Anterior cingulate cortex (tissue), 58 donors: Measurements from ENCODE around the gene TBL1XR1.
"Not testable (repeated sequence)": the region's sequence is repeated elsewhere in the genome, so short reads cannot be mapped to it uniquely, and the experiment has no call there.

Experiments used
- DNase-seq, 58 donors: peaks; one replicate each; lab custom pipeline; 2025; lab: John Stamatoyannopoulos, UW

The TBL1XR1 gene

GRCh38 chr3:177146646-177147045 is 50.6 kb downstream of the TBL1XR1 start:
- DNase-seq: no peak

- no peak for DNase-seq
Measured at GRCh38 chr3:177145954-177146353, 51.3 kb downstream of the TBL1XR1 start.

DNA sequence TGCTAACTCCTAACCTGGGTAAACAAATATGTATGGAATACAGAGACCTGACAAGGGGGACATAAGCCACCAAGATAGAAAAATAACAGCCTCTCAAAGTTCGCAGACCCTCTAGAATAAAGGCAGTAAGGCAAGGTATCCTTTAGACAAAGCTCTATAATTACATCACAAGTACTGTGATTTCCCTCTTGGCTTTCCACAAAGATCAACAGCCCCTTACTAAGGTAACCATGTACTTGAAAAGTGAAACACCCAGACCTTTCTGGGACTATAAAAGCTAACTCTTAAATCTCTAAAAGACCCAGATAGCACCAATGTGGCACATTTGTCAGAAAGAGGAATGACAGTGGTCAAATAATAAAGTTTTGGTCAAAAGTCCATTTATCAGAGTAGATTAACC is 51.9 kb downstream of the TBL1XR1 start:
- no peak for DNase-seq

DNA sequence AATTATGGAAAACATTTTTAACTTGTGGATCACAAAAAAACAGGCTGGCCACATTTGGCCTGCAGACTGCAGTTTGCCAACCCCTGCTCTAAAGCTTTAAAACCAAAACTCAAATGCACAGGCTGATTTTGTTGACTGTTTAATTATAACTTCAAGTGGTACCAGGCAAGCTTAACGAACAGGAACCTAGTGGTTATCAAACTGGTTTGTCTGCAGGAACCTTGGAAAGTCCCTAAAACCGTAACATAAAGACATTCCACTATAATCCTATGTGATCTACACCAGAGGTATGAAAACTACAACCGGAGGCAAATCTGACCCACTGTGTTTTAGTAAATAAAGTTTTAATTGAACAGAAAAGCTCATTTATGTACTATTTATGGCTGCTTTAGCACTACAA is 52.4 kb downstream of the TBL1XR1 start:
- no peak for DNase-seq

GRCh38 chr3:177141899-177142646 is 55.2 kb downstream of the TBL1XR1 start:
- DNase-seq: no peak

- no peak for DNase-seq
Measured at GRCh38 chr3:177141471-177141870, 55.8 kb downstream of the TBL1XR1 start.

DNA sequence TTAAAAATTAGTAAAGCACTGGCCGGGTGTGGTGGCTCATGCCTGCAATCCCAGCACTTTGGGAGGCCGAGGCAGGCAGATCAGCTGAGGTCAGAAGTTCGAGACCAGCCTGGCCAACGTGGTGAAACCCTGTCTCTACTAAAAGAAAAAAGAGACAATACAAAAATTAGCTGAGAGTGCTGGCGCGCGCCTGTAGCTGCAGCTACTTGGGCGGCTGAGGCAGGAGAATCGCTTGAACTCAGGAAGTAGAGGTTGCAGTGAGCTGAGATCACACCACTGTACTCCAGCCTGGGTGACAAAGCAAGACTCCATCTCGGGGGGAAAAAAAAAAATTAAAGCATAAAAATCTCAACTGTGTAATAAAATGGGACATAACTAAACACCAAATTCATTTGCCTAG is 58.1 kb downstream of the TBL1XR1 start:
- not testable (repeated sequence) for DNase-seq

GRCh38 chr3:177137774-177138705 is 59.2 kb downstream of the TBL1XR1 start:
- no peak for DNase-seq

DNA sequence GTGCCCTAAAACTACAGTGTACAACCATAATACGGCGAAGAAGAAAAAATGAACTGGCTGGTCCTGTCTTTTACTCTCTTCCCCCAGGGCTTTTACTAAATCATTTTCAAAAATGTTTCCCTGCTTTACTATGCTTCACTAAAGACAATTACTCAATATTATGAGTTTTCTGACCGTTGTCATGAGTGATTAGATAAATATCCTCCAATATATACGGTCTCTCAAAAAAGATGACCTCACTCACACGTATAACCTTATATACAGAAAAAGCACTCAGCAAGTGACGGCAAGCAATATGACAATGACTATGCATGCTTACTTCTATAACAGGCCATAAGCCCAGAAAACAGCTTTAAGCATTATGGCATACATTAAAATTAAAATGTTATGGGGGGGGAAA is 60.5 kb downstream of the TBL1XR1 start:
- no peak for DNase-seq

DNA sequence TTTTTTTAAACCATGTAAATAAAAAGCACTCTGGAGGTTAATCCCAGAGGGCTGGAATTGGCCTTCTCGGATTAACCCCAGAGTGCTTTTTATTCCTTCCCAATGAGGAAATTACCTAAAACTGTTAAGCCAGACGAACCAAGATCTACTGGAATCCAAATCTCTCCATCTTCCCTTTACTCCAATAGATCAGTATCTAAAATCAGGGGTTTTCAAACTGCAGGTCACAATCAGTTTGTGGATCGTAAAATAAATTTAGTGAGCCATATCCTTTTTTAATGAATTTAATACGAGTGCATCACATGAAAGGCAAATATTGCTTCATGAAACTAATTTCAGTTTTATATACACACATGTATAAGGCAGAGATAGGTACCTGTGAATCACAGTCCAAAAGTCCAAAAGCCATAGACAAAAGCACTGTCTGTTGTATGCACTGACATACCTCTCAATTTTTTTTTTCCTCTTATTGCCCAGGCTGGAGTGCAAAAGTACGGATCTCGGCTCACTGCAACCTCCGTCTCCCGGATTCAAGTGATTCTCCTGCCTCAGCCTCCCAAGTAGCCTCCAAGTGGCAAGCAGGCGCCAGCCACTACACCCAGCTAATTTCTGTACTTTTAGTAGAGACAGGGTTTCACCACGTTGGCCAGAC is 61.3 kb downstream of the TBL1XR1 start:
- no peak for DNase-seq

DNA sequence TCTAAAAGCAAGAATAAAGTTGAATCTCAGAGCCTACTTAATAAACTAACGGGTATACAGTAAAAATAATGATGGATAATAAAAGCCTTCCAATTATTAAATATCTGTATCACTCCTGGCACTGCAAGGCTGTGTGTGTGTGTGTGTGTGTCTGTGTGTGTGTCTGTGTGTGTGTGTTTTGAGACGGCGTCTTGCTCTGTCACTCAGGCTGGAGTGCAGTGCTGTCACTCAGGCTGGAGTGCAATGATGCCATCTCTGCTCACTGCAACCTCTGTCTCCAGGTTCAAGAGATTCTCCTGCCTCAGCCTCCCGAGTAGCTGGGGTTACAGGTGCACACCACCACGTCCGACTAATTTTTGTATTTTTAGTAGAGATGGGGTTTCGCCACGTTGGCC is 62.5 kb downstream of the TBL1XR1 start:
- DNase-seq: no peak

DNA sequence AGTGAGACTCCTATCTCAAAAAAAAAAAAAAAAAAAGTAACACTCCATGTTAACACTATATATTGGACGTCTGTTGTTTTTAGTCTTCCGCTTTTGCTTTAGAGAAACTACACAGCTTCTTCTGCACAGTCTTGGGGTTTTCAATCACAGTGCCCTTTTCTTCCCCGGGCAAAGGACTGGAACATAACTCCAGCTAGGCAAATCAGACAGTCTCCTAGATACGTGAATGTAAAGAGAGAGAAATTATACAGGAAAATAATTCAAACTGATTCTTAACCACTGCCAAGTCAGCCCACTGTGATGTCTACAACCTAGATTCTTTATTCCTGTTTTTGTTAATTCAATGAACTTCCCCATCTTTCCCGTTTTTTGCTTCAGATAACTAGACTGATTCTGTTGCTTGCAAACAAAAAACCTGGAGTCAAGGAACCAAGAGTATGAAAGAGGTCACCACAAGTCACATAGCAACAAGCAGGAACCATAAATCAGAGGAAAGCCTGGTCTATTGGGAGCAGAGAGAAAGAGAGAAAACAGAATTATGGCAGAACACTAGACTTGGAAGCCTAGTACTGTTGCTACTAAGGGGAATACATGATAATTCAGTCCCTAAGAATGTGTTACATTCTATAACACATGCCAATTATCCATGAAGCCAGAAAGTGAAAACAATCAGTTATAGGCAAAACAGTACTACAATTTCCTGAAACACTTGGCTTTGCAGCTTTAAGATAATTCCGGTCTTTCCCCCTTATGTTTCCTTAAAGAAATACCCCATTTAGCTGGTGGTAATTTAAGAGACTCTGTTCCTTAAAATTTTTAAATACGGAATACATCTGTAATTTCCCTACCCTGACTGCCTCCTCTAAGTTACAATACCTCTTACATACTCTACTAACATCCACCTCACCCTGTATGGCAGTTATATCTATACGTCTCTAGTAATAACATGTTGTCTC is 63.1 kb downstream of the TBL1XR1 start:
- DNase-seq: no peak

DNA sequence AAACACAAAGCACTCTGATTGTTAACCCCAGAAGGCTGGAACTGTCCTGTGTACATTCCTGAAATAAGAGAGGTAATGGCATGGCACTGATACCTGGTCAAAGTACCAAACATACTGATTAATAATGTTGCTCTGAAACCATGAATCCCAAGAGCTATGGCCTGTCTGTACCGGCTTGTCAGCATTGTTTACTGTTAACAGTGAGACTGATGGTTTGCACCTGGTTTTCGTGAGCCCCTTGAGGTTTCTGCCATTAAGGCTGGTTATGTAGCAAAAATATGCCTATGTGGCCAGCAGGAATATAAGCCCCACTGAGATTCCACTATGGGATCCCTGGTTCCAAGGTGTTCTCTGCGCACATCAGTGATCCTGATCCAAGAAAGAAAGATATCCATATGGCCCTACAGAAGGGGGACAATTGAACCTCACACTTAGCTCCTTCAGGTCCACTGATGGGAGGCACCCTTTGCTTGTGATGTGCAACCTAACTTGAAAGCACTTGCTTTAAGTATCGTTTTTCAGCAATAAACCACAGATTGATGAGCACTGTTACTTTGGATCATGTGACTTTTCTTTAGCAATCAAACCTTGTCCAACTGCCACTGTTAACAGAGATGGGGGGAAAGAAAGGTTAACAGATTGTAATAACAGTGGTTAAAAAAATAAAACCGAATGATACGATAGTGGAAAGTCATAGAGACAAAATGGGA is 65.2 kb downstream of the TBL1XR1 start:
- DNase-seq: no peak

DNA sequence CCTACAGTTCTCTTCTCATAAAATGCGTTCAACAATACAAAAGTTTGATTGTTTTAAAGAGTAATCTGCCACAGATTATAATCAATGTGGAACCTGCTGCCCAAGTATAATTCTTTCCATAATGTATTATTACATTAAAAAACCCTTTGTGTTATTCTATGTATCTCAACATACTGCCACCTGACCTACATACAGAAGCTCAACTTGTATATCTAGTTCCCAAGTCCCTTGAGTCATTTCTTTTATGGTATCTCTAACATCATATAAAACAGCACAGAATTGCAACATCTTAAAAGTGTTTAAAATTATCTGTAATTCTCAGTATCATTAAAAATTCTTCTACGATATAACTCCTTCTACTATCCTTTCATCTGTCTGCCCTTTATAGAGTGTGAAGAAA is 70.3 kb downstream of the TBL1XR1 start:
- no peak for DNase-seq

DNA sequence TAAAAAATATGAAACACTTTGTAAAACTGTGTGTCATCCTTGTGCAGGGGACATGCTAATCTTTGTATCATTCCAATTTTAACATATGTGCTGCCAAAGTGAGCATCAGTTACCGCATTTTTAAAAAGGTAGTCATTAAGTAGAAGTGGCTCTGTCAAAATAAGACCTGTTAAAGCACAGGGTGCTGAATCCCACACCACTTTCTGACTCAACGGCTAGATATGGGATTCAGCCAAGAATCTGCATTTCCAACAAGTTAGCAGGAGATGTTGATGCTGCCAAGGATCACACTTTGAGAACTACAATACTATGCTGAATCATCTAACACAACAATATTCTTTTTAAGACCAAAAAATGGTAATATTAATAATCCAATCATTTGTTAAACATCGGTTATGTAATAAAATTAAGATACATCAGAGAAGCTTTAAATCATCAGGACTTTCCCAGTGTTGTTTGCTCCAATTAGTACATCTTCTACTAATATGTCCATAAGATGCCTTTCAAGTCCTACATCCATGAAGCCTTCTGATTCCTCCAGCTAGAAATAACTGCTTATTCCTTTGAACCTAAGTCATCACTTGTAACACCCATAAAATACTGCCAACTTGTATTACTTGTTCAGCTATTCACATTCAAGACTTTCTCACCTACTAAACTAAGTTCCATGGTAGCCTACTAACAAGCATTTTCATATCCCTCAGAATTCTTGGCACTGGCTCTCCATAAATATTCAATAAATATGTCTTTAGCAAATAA is 71.1 kb downstream of the TBL1XR1 start:
- DNase-seq: no peak

DNA sequence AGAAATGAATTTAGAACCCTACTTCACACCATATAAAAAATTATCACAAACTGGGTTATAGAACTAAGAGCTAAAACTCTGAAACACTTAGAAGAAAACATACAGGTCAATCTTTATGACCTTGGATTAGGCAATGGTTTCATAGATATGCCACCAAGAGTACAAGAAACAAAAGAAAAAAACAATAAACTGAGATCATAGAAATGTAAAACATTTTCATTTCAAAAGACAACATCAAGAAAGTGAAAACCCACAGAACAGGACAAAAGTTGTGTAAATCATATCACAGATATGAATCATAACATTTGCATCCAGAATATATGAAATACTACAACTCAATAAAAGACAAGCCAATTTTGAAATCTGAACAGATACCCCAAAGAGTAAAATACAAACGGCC is 72.4 kb downstream of the TBL1XR1 start:
- no peak for DNase-seq

- no peak for DNase-seq
Measured at GRCh38 chr3:177123822-177124221, 73.5 kb downstream of the TBL1XR1 start.

GRCh38 chr3:177122183-177122856 is 75.0 kb downstream of the TBL1XR1 start:
- no peak for DNase-seq
